Kasumi-1 (cell line): ENCODE results near the gene ADORA1.
A peak's percentile ranks its signal among the peaks of the same experiment; 100 is the strongest.

Experiments used
- DNase-seq, 2 experiments: peaks; one replicate each; lab custom pipeline; 2025; lab: John Stamatoyannopoulos, UW

Gene ADORA1

GRCh38 chr1:203093754-203094410 lies 33.6 kb upstream of the ADORA1 start:
- no peak for DNase-seq

DNA sequence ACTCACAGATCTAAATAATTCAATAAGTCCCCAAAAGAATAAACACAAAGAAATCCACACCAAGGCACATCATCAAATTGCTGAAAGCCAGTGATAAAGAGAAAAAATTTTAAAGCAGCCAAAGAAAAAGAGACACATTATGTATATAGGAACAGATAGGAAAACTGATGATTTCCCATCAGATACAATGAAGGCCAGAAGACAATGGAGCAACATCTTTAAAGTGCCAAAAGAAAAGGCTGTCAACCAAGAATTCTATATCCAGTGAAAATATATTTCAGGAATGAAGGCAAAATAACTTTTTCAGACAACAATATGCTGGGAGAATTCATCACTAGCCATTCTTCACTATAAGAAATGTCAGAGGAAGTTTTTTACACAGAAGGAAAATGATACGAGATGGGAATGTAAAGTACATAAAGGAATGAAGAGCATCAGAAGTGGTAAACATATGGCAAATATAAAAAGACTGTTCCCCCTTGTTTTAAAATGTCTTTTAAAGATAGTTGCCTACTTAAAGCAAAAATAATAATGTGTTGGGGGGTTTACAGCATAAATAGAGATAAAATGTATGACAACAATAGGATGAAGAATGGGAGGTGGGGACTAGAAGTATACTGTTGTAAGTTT lies 32.4 kb upstream of the ADORA1 start:
- no peak for DNase-seq

GRCh38 chr1:203096566-203096965 lies 31.0 kb upstream of the ADORA1 start:
- no peak for DNase-seq

DNA sequence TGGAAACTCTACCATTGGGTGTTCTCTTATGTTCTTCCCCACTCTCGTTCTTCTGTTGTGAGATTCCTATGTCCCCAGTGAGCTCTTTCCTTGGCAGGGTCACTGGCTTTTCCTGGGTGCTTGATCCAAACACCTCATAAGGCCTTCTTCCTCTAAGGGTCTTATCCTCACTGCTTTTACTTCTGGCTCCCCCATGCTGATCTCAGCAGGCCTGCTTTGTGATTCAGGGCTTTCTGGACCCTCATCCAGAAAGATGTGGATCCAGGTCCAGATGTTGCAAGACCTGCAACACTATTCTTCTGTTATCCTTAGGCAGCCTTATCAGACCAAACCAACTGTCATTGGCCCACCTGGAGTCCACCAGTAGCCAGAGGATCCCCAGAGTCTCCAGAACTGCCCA lies 30.5 kb upstream of the ADORA1 start:
- DNase-seq, result no peak

GRCh38 chr1:203098445-203098844 lies 29.1 kb upstream of the ADORA1 start:
- no peak for DNase-seq

- DNase-seq, result no peak
These were observed 28.5 kb upstream of the ADORA1 start for GRCh38 chr1:203098914-203099520.

GRCh38 chr1:203099805-203100515 lies 27.6 kb upstream of the ADORA1 start:
- DNase-seq, result no peak

- no peak for DNase-seq
These were observed 27.0 kb upstream of the ADORA1 start for GRCh38 chr1:203100516-203100869.

DNA sequence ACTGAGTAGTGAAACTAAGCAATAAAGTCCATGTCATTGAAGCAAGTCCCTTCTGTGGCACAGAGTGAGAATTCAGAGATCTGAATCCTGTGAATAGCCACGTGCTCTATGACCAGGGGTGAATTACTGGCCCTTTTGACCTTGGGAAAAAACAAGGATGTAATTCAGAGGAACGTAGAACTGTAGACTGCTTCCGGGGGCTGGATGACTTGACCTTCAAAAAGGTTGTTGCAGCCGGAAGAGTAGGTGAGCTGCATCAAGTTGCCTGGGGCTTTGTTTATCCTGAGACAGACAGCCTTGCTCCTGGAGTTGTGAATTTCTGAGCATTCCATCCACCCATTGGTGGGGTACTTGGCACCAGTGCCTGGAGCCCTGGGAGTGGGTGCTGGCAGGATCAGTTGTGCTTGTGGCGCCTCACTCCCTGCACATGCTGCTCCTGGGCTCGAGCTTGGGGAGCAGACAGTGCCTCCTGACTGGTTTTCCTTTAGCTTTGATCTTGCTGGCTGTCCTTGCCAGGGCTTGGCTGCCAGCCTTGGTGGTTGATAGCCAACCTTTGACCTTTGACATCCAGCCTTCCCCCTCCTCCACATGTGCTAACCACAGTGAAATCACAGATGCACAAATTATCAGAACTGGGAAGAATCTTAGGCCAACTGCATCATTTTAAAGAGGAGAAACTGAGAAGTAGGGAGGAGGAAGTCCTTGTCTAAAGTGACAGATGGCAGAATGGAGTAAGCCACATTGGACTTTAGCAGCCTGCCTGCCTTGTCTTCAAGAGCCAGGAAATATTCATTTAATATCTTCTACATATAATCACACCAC lies 25.5 kb upstream of the ADORA1 start:
- DNase-seq, result no peak

GRCh38 chr1:203103216-203103615 lies 24.3 kb upstream of the ADORA1 start:
- DNase-seq, result no peak

DNA sequence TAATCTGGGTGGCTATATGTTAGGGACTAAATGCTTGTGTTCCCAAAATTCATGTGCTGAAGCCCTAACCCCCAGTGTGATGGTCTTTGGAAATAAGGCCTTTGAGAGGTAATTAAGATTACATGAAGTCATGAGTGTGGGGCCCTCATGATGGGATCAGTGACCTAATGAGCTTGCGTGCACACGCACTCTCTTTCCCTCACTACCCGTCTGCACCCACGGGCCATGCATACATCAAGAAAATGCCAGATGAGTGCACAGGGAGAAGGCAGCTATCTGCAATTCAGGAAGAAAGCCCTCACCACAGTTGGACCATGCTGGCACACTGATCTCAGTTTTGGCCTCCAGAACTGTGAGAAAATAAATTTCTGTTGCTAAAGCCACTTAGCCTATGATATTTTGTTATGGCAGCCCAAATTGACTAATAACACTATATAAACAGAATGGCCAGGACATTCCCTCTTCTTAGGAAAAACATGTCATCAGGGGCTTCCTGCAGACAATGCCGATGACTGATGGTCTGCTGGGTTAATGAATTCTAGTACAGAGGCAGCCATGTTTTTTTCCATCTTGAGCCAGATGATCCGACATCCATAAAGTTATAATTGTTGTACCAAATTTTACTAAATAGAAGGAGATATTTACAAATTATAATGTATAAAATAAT lies 23.6 kb upstream of the ADORA1 start:
- no peak for DNase-seq

GRCh38 chr1:203104789-203105390 lies 22.6 kb upstream of the ADORA1 start:
- DNase-seq, result no peak

DNA sequence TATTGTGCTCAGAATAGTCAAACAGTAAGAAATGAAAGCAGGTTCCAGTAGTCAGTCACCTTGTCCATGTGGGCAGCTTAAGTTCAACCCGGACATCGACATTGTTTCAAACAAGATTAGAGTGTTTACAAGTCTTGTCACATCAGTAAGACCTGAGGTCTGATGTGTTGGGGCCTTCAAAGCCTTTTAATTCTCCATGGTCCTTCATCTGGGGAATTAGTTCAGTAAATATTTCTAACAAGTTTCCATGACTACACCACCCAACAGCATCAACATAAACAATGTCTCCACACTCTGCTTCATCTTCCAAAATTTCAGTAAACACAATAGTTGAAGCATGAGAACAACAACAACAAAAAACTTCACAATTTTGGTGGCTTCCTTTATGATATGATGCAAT lies 15.1 kb upstream of the ADORA1 start:
- DNase-seq, result no peak

- no peak for DNase-seq
These were observed 14.2 kb upstream of the ADORA1 start for GRCh38 chr1:203113308-203113707.

GRCh38 chr1:203114202-203114601 lies 13.3 kb upstream of the ADORA1 start:
- no peak for DNase-seq

- no peak for DNase-seq
These were observed 11.3 kb upstream of the ADORA1 start for GRCh38 chr1:203116091-203116820.

- DNase-seq, result peak; percentile 48 to 50
These were observed 9.6 kb upstream of the ADORA1 start for GRCh38 chr1:203117611-203118575.

GRCh38 chr1:203120325-203121153 lies 7.0 kb upstream of the ADORA1 start:
- peak; percentile 36 to 45 for DNase-seq
